ENCODE data around the gene CUTA. TPM values are rescaled to one million over a fixed set of nuclear protein-coding genes. Genes with fewer than 3 reads are reported as not detected.

Gene CUTA
- total RNA-seq, 1 experiment from 2014 or later, result 257 TPM

DNA sequence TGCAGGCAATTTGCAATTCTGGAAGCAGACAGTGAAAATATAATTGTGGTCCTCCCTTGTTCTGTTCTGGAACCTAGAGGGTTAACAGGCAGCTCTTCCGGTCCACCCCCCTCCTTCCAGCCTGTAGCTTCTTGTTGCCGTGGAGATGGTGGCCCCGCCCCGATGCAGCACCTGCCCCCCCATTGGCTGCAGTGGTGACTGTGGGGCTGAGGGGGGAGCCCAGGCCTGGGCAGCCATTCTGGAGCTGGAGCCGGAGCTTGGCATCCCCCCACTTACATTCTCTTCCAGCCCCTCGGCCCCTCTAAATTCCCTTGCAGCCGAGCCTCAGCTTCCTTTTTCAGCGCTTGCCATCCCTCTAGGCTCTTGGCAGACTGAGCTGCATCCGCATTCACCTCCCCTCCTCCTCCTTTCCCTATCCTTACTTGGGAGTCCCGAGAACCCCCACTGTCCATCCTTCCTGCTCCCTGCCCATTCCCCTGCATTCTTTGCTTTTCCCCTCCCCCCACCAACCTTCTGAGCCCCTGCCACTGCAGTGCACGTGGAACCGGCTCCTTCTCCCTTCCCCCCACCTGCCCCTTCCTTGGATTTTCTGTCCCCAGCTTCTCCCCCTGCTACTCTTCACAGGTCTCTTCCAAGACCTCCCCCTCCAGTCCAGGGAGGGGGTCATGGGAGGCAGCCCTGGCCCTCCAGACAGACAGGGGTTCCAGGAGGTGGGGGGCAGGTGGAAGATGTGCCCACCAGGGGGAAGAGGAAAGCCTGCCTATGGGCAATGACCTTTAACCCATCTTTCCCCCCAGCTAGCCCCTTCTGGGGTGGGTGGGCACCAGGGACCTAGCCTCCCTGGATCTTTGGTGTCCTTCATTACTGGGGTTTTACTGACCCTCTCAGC is 13.3 kb upstream of the CUTA start:
- Histone ChIP-seq H3K27ac (ENCODE audit: insufficient read length, low read depth, low read length) (peak overlapping the region; percentile 86), H2BK5ac (ENCODE audit: insufficient read length, low read length) (peak overlapping the region; percentile 65), H3K4me1 (ENCODE audit: insufficient read depth, low read length) (peaks cover 17% of the 10 kb centered on the region; the same call in 1 of the 2 replicates), H3K23me2 (ENCODE audit: insufficient read length, low read depth, low read length, poor library complexity, severe bottlenecking) (peaks cover 24% of the 10 kb centered on the region), H2BK12ac (ENCODE audit: insufficient read length, low read depth, low read length) (peak overlapping the region; percentile 84), H2BK20ac (ENCODE audit: low read depth, low read length, poor library complexity, severe bottlenecking) (no peak overlapping the region), H4K20me1 (ENCODE audit: control insufficient read depth, insufficient read depth, insufficient read length) (no peaks in the 10 kb centered on the region), H2AK5ac (ENCODE audit: insufficient read length, low read length) (no peak overlapping the region), H3K79me2 (ENCODE audit: insufficient read depth, low read length) (peaks cover 14% of the 10 kb centered on the region; the same call in 1 of the 2 replicates), H3K27me3 (ENCODE audit: insufficient read depth, low read length) (no peaks in the 10 kb centered on the region), H3K4ac (ENCODE audit: low read depth, low read length) (peak overlapping the region; percentile 48; the same call in 1 of the 2 replicates), H4K5ac (ENCODE audit: insufficient read length, low read depth, low read length) (no peak overlapping the region), H2AFZ (ENCODE audit: low read length) (no peak overlapping the region), H2BK15ac (ENCODE audit: low read depth, low read length) (no peak overlapping the region), H3K4me2 (ENCODE audit: insufficient read depth, insufficient read length, low read length) (peak overlapping the region; percentile 88), H3K9me3 (ENCODE audit: control insufficient read depth, low read depth, low read length) (no peaks in the 10 kb centered on the region), H3K14ac (ENCODE audit: insufficient read depth, low read length) (peak overlapping the region; percentile 82), H4K91ac (ENCODE audit: insufficient read length, low read depth, low read length) (no peak overlapping the region), H3K9ac (ENCODE audit: extremely low read depth, insufficient read length, low read length) (peak overlapping the region; percentile 56), H4K8ac (replicated peaks; ENCODE audit: insufficient read length, low read depth, low read length) (no peak overlapping the region), H3K18ac (ENCODE audit: insufficient read length, low read depth, low read length) (peak overlapping the region; percentile 73), H3K56ac (ENCODE audit: insufficient read length, low read depth, low read length) (no peak overlapping the region), H3K79me1 (ENCODE audit: insufficient read depth, low read depth, low read length, poor library complexity, severe bottlenecking) (peaks cover 5% of the 10 kb centered on the region), H3T11ph (ENCODE audit: low read length) (no peak overlapping the region), H3K23ac (ENCODE audit: insufficient read length, low read depth, low read length) (no peak overlapping the region), H2BK120ac (ENCODE audit: low read depth, low read length, poor library complexity, severe bottlenecking) (no peak overlapping the region)
- H3K4me1 Mint-ChIP-seq, result peaks cover 67 to 77% of the 10 kb centered on the region in 2 experiments
- TF ChIP-seq, protein P1, sequence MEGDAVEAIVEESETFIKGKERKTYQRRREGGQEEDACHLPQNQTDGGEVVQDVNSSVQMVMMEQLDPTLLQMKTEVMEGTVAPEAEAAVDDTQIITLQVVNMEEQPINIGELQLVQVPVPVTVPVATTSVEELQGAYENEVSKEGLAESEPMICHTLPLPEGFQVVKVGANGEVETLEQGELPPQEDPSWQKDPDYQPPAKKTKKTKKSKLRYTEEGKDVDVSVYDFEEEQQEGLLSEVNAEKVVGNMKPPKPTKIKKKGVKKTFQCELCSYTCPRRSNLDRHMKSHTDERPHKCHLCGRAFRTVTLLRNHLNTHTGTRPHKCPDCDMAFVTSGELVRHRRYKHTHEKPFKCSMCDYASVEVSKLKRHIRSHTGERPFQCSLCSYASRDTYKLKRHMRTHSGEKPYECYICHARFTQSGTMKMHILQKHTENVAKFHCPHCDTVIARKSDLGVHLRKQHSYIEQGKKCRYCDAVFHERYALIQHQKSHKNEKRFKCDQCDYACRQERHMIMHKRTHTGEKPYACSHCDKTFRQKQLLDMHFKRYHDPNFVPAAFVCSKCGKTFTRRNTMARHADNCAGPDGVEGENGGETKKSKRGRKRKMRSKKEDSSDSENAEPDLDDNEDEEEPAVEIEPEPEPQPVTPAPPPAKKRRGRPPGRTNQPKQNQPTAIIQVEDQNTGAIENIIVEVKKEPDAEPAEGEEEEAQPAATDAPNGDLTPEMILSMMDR (conservative IDR thresholded peaks at IDR 0.05), result no peak
- no peaks in the 10 kb centered on the region; the same call in 1 of the 2 replicates for H3K27me3 Mint-ChIP-seq (ENCODE audit: low read depth)
- H3K4me3 Mint-ChIP-seq, result peak overlapping the region; percentile 75 to 81
- H3K36me3 Mint-ChIP-seq (ENCODE audit: insufficient read depth in 1 of 3, low read depth in 3 of 3), result peaks cover 13 to 26% (median 25%) of the 10 kb centered on the region in 3 experiments
- no CpG with 5 or more reads among the region's 12 CpGs for WGBS (ENCODE audit: extremely low coverage, insufficient read length, low lambda C conversion rate)
- no peaks in the 10 kb centered on the region for H3K9me3 Mint-ChIP-seq
- DNase-seq, result peak; percentile 95
- H3K27ac Mint-ChIP-seq, result peak overlapping the region; percentile 94 to 97 (median 96)

Data from H9 (cell line).